ENCODE measurements around the gene DCLK3.

The DCLK3 gene

DNA sequence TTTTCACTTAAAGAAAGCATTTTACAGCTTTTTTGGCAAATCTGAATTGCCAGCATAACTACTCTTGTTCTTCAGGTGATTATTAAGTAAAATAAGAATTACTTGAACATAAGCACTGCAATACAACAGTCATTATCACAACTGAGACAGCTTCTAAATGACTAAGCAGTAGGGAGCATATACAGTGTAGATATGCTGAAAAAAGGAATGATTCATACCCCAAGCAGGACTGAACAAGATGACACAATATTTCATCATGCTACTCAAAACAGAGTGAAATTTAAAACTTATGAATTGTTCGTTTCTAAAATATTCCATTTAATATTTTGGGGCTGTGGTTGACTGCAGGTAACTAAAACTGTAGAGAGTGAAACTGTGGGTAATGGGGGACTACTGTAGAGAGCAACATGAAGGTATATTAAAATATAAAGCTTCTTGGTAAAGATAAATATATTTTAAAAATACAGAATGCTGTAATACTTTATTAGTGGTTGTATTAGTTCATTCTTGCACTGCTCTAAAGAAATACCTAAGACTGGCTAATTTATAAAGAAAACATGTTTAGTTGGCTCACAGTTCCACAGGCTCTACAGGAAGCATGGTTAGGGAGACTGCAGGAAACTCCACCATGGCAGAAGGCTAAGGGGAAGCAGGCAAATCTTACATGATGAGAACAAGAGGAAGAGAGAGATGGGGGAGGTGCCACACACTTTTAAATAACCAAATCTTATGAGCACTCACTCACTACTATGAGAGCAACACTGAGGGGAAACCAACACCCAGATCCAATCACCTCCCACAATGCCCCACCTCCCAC, 84.8 kb downstream of the DCLK3 start:
- H3K36me3 ChIP-seq (ENCODE audit: insufficient read depth, low read length): no peaks in the 10 kb centered on the region
- no peaks in the 10 kb centered on the region for H3K27me3 ChIP-seq (ENCODE audit: insufficient read depth, low read length)
- H3K4me2 ChIP-seq (ENCODE audit: low read length): no peak overlapping the region
- TF ChIP-seq, protein P1, sequence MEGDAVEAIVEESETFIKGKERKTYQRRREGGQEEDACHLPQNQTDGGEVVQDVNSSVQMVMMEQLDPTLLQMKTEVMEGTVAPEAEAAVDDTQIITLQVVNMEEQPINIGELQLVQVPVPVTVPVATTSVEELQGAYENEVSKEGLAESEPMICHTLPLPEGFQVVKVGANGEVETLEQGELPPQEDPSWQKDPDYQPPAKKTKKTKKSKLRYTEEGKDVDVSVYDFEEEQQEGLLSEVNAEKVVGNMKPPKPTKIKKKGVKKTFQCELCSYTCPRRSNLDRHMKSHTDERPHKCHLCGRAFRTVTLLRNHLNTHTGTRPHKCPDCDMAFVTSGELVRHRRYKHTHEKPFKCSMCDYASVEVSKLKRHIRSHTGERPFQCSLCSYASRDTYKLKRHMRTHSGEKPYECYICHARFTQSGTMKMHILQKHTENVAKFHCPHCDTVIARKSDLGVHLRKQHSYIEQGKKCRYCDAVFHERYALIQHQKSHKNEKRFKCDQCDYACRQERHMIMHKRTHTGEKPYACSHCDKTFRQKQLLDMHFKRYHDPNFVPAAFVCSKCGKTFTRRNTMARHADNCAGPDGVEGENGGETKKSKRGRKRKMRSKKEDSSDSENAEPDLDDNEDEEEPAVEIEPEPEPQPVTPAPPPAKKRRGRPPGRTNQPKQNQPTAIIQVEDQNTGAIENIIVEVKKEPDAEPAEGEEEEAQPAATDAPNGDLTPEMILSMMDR (IDR thresholded peaks at IDR 0.05; ENCODE audit: low read length): no peak
- no peak for TF ChIP-seq EZH2 (IDR thresholded peaks at IDR 0.05; ENCODE audit: borderline replicate concordance, low read length)
- no peaks in the 10 kb centered on the region for H3K79me2 ChIP-seq (ENCODE audit: insufficient read depth, low read length)
- no peaks in the 10 kb centered on the region for H3K4me1 ChIP-seq (ENCODE audit: insufficient read depth, low read length, severe bottlenecking)
- H4K20me1 ChIP-seq (ENCODE audit: insufficient read depth, low read length): no peaks in the 10 kb centered on the region
- H3K9me3 ChIP-seq (ENCODE audit: low read length): peaks cover 2% of the 10 kb centered on the region; the same call in 1 of the 2 replicates
- H3F3A ChIP-seq (ENCODE audit: insufficient read depth, low read length): no peaks in the 10 kb centered on the region
- no peak overlapping the region for H3K27ac ChIP-seq (ENCODE audit: low read depth, low read length, poor library complexity, severe bottlenecking)
- H3K9ac ChIP-seq (ENCODE audit: low read length): no peak overlapping the region
- H2AFZ ChIP-seq (ENCODE audit: low read length): no peak overlapping the region
- H3K9me2 ChIP-seq (ENCODE audit: low read depth, low read length): no peaks in the 10 kb centered on the region
- H3K4me3 ChIP-seq (ENCODE audit: low read depth, low read length, poor library complexity, severe bottlenecking): no peak overlapping the region

DNA sequence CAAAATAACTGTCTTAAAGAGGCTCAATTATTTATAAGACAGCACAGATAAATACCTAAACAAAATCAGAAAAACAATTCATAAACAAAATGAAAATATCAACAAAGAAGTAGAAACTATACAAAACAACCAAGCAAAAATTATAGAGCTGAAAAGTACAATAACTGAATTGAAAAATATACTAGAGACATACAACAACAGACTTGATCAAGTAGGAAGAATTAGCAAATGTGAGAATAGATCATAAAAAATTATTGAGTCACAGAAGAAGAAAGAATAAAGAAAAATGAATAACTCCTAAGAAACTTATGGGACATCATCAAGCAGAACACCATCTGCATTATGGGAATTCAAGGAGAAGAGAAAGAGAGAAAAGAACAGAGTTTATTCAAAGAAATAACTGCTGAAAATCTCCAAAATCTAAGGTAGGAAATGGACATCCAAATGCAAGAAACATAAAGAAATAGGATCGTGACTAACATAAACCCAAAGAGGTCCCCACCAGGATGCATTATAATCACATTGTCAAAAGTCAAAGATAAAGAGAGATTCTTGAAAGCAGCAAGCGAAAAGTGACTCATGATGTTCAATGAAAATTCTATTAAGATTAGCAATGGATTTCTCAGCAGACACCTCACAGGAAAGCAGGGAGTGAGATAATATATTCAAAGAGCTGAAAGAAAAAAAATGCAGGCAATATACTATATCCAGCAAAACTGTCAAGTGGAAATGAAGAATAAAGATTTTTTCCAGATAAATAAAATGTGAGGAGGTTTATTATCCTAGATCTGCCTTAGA, 85.9 kb downstream of the DCLK3 start:
- Histone ChIP-seq H3K9ac (ENCODE audit: low read length) (no peak overlapping the region), H3K9me3 (ENCODE audit: low read length) (peaks cover 2% of the 10 kb centered on the region; the same call in 1 of the 2 replicates), H3K27ac (ENCODE audit: low read depth, low read length, poor library complexity, severe bottlenecking) (no peak overlapping the region), H2AFZ (ENCODE audit: low read length) (no peak overlapping the region), H3K4me3 (ENCODE audit: low read depth, low read length, poor library complexity, severe bottlenecking) (no peak overlapping the region), H3K36me3 (ENCODE audit: insufficient read depth, low read length) (no peaks in the 10 kb centered on the region), H3K27me3 (ENCODE audit: insufficient read depth, low read length) (no peaks in the 10 kb centered on the region), H3F3A (ENCODE audit: insufficient read depth, low read length) (no peaks in the 10 kb centered on the region), H3K4me1 (ENCODE audit: insufficient read depth, low read length, severe bottlenecking) (no peaks in the 10 kb centered on the region), H3K9me2 (ENCODE audit: low read depth, low read length) (no peaks in the 10 kb centered on the region), H4K20me1 (ENCODE audit: insufficient read depth, low read length) (no peaks in the 10 kb centered on the region), H3K79me2 (ENCODE audit: insufficient read depth, low read length) (no peaks in the 10 kb centered on the region), H3K4me2 (ENCODE audit: low read length) (no peak overlapping the region)
- TF ChIP-seq EZH2 (IDR thresholded peaks at IDR 0.05; ENCODE audit: borderline replicate concordance, low read length): no peak
- TF ChIP-seq, protein P1 (IDR thresholded peaks at IDR 0.05; ENCODE audit: low read length): no peak

DNA sequence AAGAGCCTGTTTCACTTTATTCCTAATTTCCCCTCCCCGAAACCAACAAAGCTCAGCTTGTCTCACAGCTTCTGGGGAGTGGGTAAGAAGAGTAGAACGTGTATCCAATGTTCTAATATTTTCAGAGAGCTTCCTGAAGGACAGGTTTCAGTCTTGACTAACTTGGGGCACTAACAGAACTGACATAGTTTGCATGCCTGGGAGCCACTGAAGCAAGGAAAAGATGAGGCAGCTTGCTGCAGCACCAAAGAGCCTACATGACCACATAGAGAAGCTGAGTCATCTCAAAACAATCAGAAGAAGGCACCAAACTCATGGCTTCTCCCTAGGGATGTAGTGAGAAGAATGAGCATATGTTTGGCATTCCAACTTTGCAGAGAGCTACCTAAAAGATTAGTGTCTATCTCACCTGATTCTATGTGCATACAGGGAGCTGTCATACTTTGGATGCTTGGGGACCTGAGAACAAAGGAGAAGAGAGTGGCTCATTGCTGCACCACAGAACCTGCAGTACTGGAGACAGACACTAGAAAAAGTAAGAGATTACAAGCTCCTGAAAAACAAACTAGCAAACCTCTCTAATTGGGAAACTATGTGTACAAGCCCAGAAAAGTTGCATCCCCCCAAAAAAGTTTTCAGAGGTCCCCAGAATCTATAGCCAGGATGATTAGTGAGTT, 86.9 kb downstream of the DCLK3 start:
- Histone ChIP-seq H3K79me2 (ENCODE audit: insufficient read depth, low read length) (no peaks in the 10 kb centered on the region), H2AFZ (ENCODE audit: low read length) (no peak overlapping the region), H3K9me3 (ENCODE audit: low read length) (peaks cover 2% of the 10 kb centered on the region; the same call in 1 of the 2 replicates), H3K36me3 (ENCODE audit: insufficient read depth, low read length) (no peaks in the 10 kb centered on the region), H3K4me2 (ENCODE audit: low read length) (no peak overlapping the region), H3K27ac (ENCODE audit: low read depth, low read length, poor library complexity, severe bottlenecking) (no peak overlapping the region), H4K20me1 (ENCODE audit: insufficient read depth, low read length) (no peaks in the 10 kb centered on the region), H3K4me3 (ENCODE audit: low read depth, low read length, poor library complexity, severe bottlenecking) (no peak overlapping the region), H3K9me2 (ENCODE audit: low read depth, low read length) (no peaks in the 10 kb centered on the region), H3K4me1 (ENCODE audit: insufficient read depth, low read length, severe bottlenecking) (no peaks in the 10 kb centered on the region), H3K27me3 (ENCODE audit: insufficient read depth, low read length) (no peaks in the 10 kb centered on the region), H3F3A (ENCODE audit: insufficient read depth, low read length) (no peaks in the 10 kb centered on the region), H3K9ac (ENCODE audit: low read length) (no peak overlapping the region)
- no peak for TF ChIP-seq EZH2 (IDR thresholded peaks at IDR 0.05; ENCODE audit: borderline replicate concordance, low read length)
- TF ChIP-seq, protein P1 (IDR thresholded peaks at IDR 0.05; ENCODE audit: low read length): no peak

All from OCI-LY1 (cell line).